Stimulated activated CD4-positive, alpha-beta T cell treated with anti-CD3 and anti-CD28 coated beads, TNF-alpha, amount 100 ng/mL, for 24 hours (primary cell): ENCODE data around the gene GBP3.
"Not testable (repeated sequence)": the region's sequence is repeated elsewhere in the genome, so short reads cannot be mapped to it uniquely, and the experiment has no call there.

Experiments used
- DNase-seq, 3 experiments: peaks; one replicate each; pipeline ENCODE4 v3.0.0-alpha.2; 2020; ENCODE audit warnings: low read depth in 3 of 3

Gene GBP3

DNA sequence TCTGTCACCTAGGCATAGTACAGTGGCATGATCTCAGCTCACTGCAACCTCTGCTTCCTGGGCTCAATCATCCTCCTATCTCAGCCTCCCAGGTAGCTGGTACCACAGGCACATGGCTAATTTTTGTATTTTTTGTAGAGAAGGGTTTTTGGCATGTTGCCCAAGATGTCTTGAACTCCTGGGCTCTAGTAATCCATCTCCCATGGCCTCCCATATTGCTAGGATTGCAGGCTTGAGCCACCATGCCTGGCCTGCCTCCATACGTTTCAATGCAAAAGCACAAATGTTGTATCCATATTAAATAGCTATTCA lies 17.6 kb upstream of the GBP3 start:
- DNase-seq = no peak

DNA sequence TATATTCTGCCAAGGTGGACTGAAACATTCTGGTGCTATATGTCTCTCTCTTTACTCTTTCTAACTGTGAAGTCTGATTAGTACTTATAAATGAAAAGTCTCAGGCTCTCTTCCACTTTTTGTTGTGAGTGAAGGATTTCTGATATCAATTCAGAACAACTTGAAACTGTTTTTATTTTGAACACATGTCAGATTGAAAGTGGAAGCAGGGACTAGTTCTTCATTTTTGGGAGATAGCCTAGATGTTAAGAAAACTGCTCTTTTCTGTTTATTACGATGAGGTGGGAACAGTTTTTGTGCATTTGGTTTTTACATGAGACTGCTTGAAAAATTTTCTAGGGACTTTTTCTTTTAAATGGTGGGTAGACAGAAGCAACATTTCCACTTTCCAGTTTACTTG lies 14.5 kb upstream of the GBP3 start:
- no peak for DNase-seq

DNA sequence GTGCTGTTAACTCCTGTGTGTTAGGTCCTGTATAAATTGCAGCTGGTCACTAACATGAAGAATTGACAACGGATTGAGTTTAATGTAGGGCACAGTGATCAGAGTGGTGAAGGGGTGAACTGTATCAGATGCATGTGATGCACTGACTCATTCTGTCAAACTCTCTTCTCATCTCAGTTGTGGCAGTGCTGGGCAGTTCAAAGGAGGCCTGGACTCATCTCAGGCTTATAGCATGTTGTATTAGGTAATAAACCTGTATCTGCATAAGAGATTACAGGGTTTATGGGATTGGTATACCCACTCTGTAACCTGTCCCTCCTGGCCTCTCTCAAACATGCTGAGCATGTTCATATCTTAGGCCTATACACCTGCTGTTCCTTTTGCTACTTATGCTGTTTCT lies 12.4 kb upstream of the GBP3 start:
- DNase-seq = no peak

DNA sequence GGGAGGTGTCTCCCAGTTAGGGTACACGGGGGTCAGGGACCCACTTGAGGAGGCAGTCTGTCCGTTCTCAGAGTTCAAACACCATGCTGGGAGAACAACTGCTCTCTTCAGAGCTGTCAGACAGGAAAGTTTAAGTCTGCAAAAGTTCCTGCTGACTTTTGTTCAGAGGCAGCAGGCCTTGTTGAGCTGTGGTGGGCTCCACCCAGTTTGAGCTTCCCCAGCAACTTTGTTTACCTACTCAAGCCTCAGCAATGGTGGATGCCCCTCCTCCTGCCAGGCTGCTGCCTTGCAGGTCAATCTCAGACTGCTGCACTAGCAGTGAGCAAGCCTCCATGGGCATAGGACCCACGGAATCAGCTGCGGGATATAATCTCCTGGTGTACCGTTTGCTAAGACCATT lies 11.3 kb upstream of the GBP3 start:
- not testable (repeated sequence) for DNase-seq

DNA sequence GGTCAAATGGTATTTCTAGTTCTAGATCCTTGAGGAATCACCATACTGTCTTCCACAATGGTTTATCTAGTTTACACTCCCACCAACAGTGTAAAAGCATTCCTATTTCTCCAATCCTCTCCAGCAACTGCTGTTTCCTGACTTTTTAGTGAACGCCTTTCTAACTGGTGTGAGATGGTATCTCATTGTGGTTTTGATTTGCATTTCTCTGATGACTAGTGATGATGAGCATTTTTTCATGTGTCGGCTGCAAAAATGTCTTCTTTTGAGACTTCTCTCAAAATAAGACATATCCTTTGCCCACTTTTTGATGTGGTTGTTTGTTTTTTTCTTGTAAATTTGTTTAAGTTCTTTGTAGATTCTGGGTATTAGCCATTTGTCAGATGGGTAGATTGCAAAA lies 6.4 kb upstream of the GBP3 start:
- not testable (repeated sequence) for DNase-seq

DNA sequence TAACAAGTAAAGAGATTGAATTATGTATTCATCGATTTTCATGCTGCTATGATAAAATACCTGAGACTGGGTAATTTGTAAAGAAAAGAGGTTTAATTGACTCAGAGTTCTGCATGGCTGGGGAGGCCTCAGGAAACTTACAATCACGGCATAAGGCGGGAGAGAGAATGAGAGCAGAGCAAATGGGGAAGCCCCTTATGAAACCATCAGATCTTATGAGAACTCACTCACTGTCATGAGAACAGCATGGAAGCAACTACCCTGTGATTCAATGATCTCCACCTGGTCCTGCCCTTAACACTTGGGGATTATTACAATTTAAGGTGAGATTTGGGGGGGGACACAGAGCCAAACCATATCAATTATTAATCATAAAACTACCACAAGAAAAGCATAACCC lies 3.3 kb upstream of the GBP3 start:
- DNase-seq = no peak

DNA sequence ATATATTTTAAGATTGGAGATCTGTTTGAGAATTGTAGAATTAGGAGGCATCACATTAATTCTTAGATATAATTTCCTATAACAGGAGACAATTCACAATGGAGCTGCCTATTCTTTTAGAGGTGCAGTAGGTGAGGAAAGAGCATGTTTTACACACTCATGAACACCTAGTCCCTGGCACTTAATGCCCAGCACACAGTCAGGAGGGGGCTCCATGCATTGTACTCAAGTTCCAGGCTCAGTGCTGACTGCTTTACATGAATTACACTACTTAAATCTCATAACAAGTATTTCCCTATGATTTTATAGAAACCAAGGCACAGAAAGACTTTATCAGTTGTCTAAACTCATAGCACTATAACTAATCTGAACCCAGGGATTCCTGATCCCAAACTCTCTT lies 360 bp upstream of the GBP3 start:
- DNase-seq = no peak

DNA sequence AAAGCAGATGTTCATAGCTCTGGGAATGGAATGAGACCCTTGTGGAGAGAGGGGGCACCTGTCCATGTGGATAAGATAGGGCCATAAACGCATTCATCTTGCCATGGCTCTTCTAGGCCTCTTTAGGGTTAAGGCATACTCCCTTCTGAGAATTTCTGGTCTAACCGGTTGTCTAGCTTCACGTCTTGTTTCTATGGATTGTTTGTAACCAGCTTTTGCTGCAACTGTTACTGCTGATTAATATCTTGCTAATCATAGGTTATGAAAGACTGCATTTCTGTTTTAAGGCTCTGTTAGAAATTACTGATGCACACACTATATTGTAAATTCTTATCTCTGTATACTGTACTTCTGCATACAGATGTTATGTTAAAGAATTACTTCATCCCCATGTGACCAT lies 4.3 kb downstream of the GBP3 start:
- DNase-seq = not testable (repeated sequence)

DNA sequence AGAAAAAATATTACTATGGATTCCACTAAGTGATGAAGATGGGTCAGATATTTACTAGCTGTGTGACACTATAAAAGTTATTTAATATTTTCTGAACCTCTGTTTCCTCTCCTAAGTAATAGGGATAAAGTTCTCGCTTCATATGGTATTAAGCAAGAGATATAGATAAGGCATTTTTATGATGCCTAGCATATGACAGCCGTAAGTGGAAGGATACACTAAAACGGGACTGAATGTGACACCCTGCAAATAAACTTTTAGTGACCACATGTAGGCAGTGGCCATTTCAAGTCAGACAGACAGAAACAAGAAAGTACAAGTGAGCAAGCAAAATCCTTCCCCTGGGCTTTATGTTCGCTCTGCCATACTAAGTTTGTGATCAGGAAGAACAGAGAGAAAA lies 14.2 kb downstream of the GBP3 start:
- DNase-seq = no peak

DNA sequence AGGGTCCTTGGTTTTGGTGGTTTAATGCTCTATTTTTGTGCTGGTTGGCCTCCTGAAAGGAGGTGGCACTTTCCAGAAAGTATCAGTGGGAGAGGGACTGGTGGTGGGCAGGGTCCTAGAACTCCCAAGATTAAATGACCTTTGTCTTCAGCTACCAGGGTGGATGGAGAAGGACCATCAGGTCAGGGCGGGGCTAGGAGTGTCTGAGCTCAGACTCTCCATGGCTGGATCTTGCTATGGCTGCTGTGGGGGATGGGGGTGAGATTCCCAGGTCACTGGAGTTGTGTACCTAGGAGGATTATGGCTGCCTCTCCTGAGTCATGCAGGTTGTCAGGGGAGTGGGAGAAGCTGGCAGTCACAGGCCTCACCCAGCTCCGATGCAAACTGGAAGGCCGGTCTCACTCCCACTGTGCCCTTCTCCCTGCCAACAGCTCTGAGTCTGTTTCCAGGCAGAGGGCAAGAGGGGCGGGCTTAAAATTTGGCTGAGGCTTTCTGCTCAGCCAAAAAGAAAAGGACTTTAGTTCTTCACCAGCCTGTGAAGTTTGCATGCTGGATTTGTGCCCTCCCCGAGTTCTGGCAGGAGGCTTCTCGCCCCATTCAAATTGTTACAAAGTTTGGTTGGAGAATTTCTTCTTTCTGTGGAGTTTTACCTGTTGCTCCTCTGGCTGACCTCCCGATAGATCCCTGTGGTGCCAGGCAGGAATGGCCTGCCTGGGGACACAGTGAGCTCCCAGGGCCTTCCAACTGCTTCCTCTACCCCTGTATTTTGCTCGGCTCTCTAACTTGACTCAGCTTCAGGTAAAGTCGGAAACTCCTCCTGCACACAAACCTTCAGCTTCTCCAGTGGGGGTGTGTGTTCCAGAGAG lies 17.1 kb downstream of the GBP3 start:
- no peak for DNase-seq

DNA sequence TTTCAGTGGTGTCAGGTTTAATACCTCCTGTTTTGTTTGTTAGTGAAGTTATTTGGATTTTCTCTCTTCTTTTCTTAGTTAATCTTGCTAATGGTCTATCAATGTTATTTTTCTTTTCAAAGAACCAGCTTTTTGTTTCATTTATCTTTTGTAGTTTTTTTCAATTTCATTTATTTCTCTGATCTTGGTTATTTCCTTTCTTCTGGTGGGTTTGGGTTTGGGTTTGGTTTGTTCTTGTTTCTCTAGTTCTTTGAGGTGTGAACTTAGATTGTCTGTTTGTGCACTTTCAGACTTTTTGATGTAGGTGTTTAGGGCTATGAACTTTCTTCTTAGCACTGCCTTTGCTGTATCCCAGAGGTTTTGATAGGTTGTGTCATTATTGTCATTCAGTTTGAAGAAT lies 20.5 kb downstream of the GBP3 start:
- DNase-seq = not testable (repeated sequence)

DNA sequence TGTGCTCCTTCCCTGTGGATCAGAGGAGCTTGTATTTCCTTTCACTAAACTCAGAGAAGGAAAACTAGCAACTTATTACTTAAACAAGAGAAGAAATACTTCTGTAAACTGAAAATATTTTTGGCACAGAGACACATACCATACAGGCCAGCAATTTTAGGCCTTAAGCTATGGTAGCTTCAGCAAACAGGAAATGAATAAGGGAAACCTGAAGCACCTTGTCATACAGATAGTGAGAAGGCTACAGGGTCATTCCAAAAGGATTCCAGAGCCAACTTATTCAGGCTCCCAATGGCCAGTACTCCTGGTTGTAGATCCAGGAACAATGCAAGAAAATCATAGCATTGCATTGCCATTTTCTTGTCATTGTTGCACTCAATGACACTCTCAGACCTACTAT lies 21.2 kb downstream of the GBP3 start:
- no peak for DNase-seq

DNA sequence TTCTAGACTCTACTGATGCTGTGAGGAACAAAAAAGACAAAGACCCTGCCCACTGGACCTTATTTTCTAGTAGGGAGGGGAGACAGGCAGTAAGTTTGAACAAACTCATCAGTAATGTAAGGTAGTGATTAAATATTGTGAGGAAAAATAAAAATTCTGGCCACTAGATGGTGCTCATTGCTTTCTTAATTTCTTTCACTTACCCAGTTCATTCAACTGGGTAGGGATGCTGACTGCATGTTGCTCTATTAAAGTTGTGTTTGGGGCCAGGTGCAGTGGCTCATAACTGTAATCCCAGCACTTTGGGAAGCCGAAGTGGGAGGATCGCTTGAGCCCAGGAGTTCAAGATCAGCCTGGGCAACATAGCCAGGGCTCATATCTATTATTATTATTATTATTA lies 23.9 kb downstream of the GBP3 start:
- no peak for DNase-seq

DNA sequence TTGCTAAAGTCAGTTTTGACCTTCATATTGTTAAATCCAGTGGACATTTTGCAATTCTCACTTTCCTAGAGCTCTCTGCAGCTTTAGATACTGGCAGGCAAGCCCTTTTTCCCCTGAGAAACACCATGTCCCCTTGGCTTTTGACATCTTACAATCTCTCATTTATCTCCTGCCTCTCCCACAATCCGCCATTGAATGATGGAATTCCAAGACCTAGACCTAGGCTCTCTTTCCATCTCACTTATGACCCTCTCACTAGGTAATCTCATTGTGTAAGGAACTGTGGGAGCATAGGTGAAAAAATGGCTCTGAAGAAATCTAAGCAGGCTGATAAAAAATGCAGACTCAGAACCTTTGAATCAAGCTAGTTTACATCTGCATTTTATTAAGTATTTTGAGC lies 32.2 kb downstream of the GBP3 start:
- no peak for DNase-seq

DNA sequence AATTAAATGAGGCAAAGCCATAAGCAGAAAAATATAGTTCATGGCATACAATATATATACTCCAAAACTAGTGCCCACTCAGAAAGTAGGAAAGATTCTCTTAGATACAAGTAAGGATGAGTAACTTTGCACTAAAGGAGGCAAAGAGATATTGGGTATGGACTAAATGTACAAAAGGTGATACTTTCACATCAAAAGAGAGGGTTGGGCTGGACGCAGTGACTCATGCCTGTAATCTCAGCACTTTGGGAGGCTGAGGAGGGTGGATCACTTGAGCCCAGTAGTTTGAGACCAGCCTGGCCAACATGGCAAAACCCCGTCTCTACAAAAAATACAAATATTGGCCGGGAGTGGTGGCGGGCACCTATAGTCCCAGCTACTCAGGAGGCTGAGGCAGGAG lies 37.0 kb downstream of the GBP3 start:
- DNase-seq = no peak

DNA sequence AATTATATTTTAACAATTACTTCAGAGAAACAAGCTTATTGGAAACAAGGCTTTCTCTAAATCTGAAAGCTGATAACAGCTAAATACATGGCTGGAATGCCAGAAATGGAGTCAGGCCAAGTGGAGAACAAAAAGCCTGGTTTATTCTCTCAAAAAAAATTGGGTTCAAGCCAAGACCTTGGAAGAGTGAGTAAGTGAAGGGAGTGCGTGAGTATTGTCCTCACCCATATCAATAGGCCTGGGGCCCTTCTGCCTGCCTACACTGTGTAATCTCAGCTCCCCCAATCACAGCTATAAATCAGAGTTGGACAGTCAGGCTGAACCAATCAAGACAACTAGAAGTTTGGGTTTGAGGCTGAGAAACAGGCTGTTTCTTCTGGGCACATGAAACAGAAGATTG lies 37.6 kb downstream of the GBP3 start:
- no peak for DNase-seq

DNA sequence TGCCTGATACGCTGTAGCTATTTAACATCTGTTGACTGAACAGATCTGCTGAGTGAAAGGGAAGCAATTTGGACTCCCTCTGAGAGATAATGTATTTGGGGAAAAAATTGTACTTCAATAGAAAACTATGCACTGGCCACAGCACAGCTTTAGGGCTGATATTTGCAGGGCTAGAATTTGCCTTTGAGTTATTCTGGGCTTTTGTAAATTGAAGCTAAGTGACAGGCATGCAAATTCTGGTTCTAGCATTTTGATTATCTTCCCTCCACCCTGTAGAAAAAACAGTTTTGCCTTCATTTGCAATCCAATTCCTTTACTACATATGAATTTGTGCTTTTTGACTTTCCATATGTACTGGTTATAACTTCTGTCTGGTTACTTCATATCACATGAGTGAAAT lies 38.1 kb downstream of the GBP3 start:
- no peak for DNase-seq

DNA sequence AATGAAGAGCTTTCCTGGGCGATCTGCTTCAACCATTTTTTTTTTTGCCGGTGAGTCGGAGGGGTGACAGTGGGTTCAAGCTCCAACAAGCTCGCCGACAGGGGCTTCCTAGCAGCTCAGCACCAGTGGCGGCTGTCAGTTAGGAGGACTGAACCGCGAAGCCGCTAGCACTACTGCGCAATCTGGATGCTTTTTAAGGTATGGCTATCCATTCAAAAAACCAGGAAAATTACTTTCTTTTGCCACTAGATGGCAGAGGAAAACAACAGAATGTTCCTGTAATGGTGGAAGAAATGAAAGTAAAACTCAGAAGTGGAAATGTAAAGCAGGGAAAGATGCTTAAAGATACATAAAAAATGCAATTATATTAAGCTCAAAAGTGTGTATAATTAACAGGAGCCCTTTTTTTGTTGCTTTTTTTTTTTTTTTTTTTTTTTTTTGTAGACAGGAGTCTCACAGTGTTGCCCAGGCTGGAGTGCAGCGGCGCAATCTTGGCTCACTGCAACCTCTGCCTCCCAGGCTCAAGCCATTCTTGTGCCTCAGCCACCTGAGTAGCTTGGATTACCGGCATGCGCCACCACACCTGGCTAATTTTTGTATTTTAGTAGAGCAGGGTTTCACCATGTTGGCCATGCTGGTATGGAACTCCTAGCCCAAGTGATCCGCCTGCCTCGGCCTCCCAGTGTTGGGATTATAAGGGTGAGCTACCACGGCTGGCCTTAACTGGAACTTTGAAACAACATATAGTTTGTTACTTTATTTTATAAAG lies 38.7 kb downstream of the GBP3 start:
- DNase-seq = no peak

DNA sequence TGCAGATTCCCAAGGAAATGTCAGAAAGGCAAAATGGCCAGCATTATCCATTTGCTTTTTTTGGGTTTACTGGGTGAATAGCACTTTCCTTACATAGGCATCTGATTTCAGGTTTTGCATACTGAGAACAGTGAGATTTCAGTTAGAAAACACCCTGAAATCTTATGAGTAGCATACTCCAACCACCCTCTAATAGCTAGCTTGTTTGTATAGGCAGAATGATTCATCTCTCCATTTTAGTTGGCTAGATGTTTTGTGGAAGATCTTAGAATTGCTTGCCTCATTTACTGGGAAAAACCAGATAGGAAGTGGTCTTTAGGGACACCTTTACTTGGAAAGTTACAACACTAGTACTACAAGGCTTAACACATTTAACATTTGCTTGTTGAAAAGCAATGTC lies 40.6 kb downstream of the GBP3 start:
- DNase-seq = no peak

DNA sequence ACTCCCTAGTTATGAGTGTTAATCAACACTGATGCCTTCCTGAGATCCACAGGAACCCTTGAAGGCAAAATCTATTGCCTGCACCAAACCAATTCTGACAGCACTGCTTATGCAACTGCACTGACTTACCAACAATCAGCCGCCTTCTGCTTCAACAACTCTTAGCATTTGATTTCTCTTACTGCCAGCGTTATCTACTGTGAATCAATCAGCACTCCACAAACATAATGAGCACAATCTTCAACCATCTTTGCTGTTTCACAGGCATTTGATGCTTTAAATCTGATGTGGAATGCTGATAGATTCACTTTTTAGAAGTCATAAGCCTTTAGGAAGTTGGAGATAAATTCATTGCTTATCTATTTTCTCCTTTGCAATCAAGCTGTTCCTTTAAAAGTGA lies 41.2 kb downstream of the GBP3 start:
- DNase-seq = not testable (repeated sequence)

DNA sequence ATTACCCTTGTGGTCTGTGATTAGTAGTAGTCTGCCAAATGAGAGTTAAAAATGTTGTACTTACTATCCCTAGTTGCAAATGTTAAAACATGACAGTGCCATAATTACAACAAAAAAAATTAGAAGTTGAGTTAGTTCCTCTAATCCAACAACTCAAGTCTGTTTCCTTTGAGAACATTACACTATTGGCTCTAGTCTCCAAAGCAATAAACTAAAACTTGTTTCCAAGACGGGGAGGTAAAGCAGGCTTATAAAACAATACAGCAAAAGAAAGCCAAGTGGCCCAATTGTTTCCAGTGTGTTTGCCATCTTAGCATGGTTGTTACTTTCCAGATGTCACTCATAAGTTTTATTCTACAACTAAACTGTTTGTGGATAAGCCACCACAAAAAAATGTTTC lies 41.8 kb downstream of the GBP3 start:
- no peak for DNase-seq

DNA sequence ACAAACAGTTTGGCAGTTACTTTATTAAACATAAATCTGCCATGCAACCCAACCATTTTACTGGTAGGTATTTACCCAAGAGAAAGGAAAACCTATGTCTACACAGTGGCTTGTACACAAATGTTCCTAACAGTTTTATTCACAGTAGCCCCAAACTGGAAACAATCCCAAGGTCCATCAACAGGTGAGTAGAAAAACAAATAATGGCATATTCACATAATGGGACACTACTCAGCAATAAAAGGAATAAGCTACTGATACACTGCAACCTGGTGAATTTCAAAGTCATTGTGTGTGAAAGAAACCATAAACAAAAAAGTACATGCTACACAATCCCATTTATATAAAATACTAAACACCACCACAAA lies 42.9 kb downstream of the GBP3 start:
- no peak for DNase-seq

DNA sequence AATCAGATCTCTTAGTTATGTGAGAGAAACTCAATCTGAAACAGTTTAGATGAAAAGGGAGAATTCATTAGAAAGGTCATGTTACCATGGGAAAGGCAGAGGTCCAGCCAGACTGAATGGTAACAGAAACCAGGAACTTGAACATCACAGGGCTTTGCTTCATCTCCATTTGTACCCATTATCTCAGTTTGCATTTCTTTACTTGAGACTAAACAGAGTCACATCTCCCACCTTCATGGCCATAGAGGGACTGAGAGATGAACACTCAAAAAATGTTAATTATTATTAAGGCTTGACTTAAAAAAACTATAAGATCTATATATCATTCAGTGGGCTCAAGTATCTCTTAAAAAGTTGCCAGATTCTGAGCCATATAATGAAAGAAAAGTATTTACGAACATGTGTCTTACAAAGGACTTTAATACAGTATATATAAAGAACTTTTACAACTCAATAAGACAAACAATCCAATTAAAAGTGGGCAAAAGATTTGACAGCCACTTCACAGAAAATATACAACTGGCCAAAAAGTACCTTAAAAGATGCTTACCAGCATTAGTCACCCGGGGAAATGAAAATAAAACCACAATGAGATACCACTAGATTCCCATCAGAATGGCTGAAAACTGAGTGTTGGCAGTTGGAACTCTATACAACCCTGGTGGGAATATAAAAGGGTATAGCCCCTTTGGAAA lies 43.5 kb downstream of the GBP3 start:
- DNase-seq = no peak
